SK-N-SH (cell line): ENCODE results near the gene CDCA8. TPM values are rescaled to one million over a fixed set of nuclear protein-coding genes. Genes with fewer than 3 reads are reported as not detected.

Source experiments
- CTCF ChIA-PET: fragments of 300-600, 350-600 bp; formaldehyde crosslinking; extraction: SDS; loops from one replicate; lab custom pipeline; 2021; lab: Yijun Ruan, JAX
- POLR2A ChIA-PET: fragments of 350-600 bp; sonication (Branson Sonifier 250); formaldehyde crosslinking; extraction: SDS; loops from one replicate; lab custom pipeline; 2020; ENCODE audit warnings: antibody characterized with exemption, inconsistent platforms; lab: Yijun Ruan, JAX
- DNase-seq: peaks from one replicate; pipeline ENCODE4 v3.0.0; 2012
- H2AFZ ChIP-seq: fragments of 200-600 bp; sonication (generic); 2 replicates; pipeline ENCODE4 v1.8.1; 2016; ENCODE audit warnings: antibody characterized with exemption, mild to moderate bottlenecking, low read depth
- H3F3A ChIP-seq: fragments of 200-600 bp; sonication (generic); replicated peaks from 2 replicates; pipeline ENCODE3; 2016; ENCODE audit warnings: antibody characterized with exemption, mild to moderate bottlenecking; ENCODE audit not compliant: insufficient read depth
- H3K27ac ChIP-seq, 2 experiments: fragments of 200-500 bp in 1 of 2; fragments of 200-600 bp in 1 of 2; sonication (Bioruptor generic) in 1 of 2; sonication (generic), shearing (Covaris generic) in 1 of 2; 2 replicates each; pipeline versions ENCODE4 v1.5.1 to v1.6.1; 2014 to 2016; ENCODE audit warnings: low read depth in 2 of 2, inconsistent platforms in 1 of 2, low read length in 1 of 2, mild to moderate bottlenecking in 1 of 2, mixed read lengths in 1 of 2
- H3K27me3 ChIP-seq: fragments of 200-600 bp; sonication (generic), shearing (Covaris generic); 2 replicates; pipeline ENCODE4 v1.6.1; 2016; ENCODE audit warnings: mixed run types; ENCODE audit not compliant: insufficient read depth
- H3K36me3 ChIP-seq, 2 experiments: fragments of 200-500 bp in 1 of 2; fragments of 200-600 bp in 1 of 2; sonication (Bioruptor generic) in 1 of 2; sonication (generic) in 1 of 2; replicated peaks in 1 of 2; 2 replicates each; pipeline versions ENCODE3 to v1.5.1; 2014 to 2016; ENCODE audit warnings: low read length in 1 of 2, mild to moderate bottlenecking in 1 of 2; ENCODE audit not compliant: insufficient read depth in 2 of 2, control insufficient read depth in 1 of 2
- H3K4me1 ChIP-seq, 2 experiments: fragments of 200-500 bp in 1 of 2; fragments of 200-600 bp in 1 of 2; sonication (Bioruptor generic) in 1 of 2; sonication (generic), shearing (Covaris generic) in 1 of 2; 2 replicates each; pipeline versions ENCODE4 v1.5.1 to v1.6.1; 2014 to 2016; ENCODE audit warnings: low read depth in 1 of 2, low read length in 1 of 2, mixed run types in 1 of 2; ENCODE audit not compliant: insufficient read depth in 2 of 2, control insufficient read depth in 1 of 2
- H3K4me2 ChIP-seq: fragments of 200-600 bp; sonication (generic), shearing (Covaris generic); 2 replicates; pipeline ENCODE4 v1.6.1; 2017; ENCODE audit warnings: mixed run types
- H3K4me3 ChIP-seq, 2 experiments: fragments of 200-500 bp in 1 of 2; fragments of 200-600 bp in 1 of 2; sonication (Bioruptor generic) in 1 of 2; sonication (generic), shearing (Covaris generic) in 1 of 2; 2 replicates each; pipeline versions ENCODE4 v1.5.1 to v1.8.1; 2014 to 2016; ENCODE audit warnings: low read depth in 2 of 2, inconsistent platforms in 1 of 2, low read length in 1 of 2, mild to moderate bottlenecking in 1 of 2, mixed read lengths in 1 of 2, moderate library complexity in 1 of 2
- H3K79me2 ChIP-seq: fragments of 200-600 bp; sonication (generic); 2 replicates; pipeline ENCODE4 v1.8.1; 2017; ENCODE audit warnings: mild to moderate bottlenecking; ENCODE audit not compliant: insufficient read depth
- H3K9ac ChIP-seq: fragments of 200-600 bp; sonication (generic); 2 replicates; pipeline ENCODE4 v1.6.1; 2017; ENCODE audit warnings: mixed run types
- H3K9me2 ChIP-seq: fragments of 200-600 bp; sonication (generic); 2 replicates; pipeline ENCODE4 v1.6.1; 2017; ENCODE audit warnings: mixed run types
- H3K9me3 ChIP-seq: fragments of 200-600 bp; sonication (generic); 2 replicates; pipeline ENCODE4 v1.6.1; 2017; ENCODE audit warnings: mixed run types, mild to moderate bottlenecking, moderate library complexity
- H4K20me1 ChIP-seq: fragments of 200-600 bp; sonication (generic); 2 replicates; pipeline ENCODE4 v1.6.1; 2017; ENCODE audit warnings: mild to moderate bottlenecking, mixed run types; ENCODE audit not compliant: insufficient read depth
- CTCF ChIP-seq: fragments of 200-600 bp; sonication (generic); IDR thresholded peaks from 2 replicates; pipeline ENCODE4 v1.6.1; 2017; ENCODE audit warnings: antibody characterized with exemption, mild to moderate bottlenecking, moderate library complexity
- ELF1 ChIP-seq: IDR thresholded peaks from 2 replicates; pipeline ENCODE4 v1.4.0; 2012
- GABPA ChIP-seq: IDR thresholded peaks from 2 replicates; pipeline ENCODE4 v1.4.0; 2012; ENCODE audit warnings: low read depth, mild to moderate bottlenecking
- GATA2 ChIP-seq: sonication (generic); formaldehyde crosslinking; IDR thresholded peaks from 2 replicates; pipeline ENCODE4 v1.5.0; 2020; ENCODE audit warnings: mild to moderate bottlenecking, missing genetic modification reagents
- NRF1 ChIP-seq: IDR thresholded peaks from 2 replicates; pipeline ENCODE4 v1.6.1; 2012; ENCODE audit warnings: low read depth, mild to moderate bottlenecking, low read length
- POLR2AphosphoS5 ChIP-seq: IDR thresholded peaks from 2 replicates; pipeline ENCODE4 v1.6.1; 2012; ENCODE audit warnings: low read depth, low read length
- RAD21 ChIP-seq: IDR thresholded peaks from 2 replicates; pipeline ENCODE4 v1.6.1; 2012; ENCODE audit warnings: mild to moderate bottlenecking, low read length
- RCOR1 ChIP-seq: fragments of 150-350 bp; IDR thresholded peaks from 2 replicates; pipeline ENCODE4 v1.6.1; 2017; ENCODE audit warnings: antibody characterized with exemption, low read length
- USF1 ChIP-seq: IDR thresholded peaks from 2 replicates; pipeline ENCODE4 v1.4.0; 2012; ENCODE audit warnings: low read depth, borderline replicate concordance
- WGBS: methylation state at CpG from one replicate; pipeline ENCODE4 v1.1.6; 2017; ENCODE audit warnings: low lambda C conversion rate; 5-methylcytosine and 5-hydroxymethylcytosine counted together
- polyA plus RNA-seq, 3 experiments: library from polyadenylated mRNA; depleted of rRNA; stranded (reverse); fragments of >200 nt; gene quantifications; 2 replicates each; pipeline ENCODE4 v1.2.3, GENCODE V29; 2012

Gene CDCA8
- polyA plus RNA-seq, 1 of the 3 experiments (the other 2 are of a cell fraction), result 22.9 TPM

- no peak overlapping the region for H3K9ac ChIP-seq
- H3K9me2 ChIP-seq, result no peaks in the 10 kb centered on the region
- no peaks in the 10 kb centered on the region for H3F3A ChIP-seq
- H3K36me3 ChIP-seq, result no peaks in the 10 kb centered on the region
- 0 out of 2 replicates have a peak, but pooled peaks have one; percentile 8 for TF ChIP-seq RCOR1
- TF ChIP-seq GABPA, result no peak
- TF ChIP-seq RAD21, result peak; percentile 26; the same call in 1 of the 2 replicates
- TF ChIP-seq GATA2 (CRISPR knock-in tag), result peak; percentile 25; the same call in 1 of the 2 replicates
- TF ChIP-seq ELF1, result no peak
- TF ChIP-seq USF1, result no peak
- H3K4me2 ChIP-seq, result no peak overlapping the region
- POLR2A ChIA-PET, result interaction anchor here (0.8 kb wide), 1 partner anchor 11 kb away, joined by 3 read pairs; no protein-coding TSS in a partner anchor
- H2AFZ ChIP-seq, result no peak overlapping the region
- H3K79me2 ChIP-seq, result no peaks in the 10 kb centered on the region
- H3K4me1 ChIP-seq, result peaks cover 0 to 11% of the 10 kb centered on the region in 2 experiments; a peak in 1 of 4 replicates
- no peaks in the 10 kb centered on the region for H3K9me3 ChIP-seq
- H4K20me1 ChIP-seq, result no peaks in the 10 kb centered on the region
- peak; percentile 65 for DNase-seq
- H3K4me3 ChIP-seq, result no peak overlapping the region
- no peak overlapping the region for H3K27ac ChIP-seq
- WGBS, result 55% methylated on average over 14 of the region's 17 CpGs
- 0 out of 2 replicates have a peak, but pooled peaks cover 13% of the 10 kb centered on the region for H3K27me3 ChIP-seq
- CTCF ChIA-PET, result interaction anchor here (0.7 to 8.4 kb wide), 8 partner anchors 9 to 1151 kb away, joined by 3 to 56 read pairs (median 3); partner anchors contain the start of gene CDCA8
Measured at GRCh38 chr1:37667023-37667671, 25.2 kb upstream of the CDCA8 start.

- H3K9me2 ChIP-seq, result no peaks in the 10 kb centered on the region
- no peaks in the 10 kb centered on the region for H4K20me1 ChIP-seq
- CTCF ChIA-PET, result interaction anchor here (5.4 kb wide), 1 partner anchor 13 kb away, joined by 42 read pairs; no protein-coding TSS in a partner anchor
- POLR2A ChIA-PET, result no interaction called here
- TF ChIP-seq CTCF, result no peak
- TF ChIP-seq NRF1, result no peak
- no peak for TF ChIP-seq POLR2AphosphoS5
- no peak overlapping the region for H3K27ac ChIP-seq
- no peak overlapping the region for H3K4me3 ChIP-seq
- no peak overlapping the region for H3K4me2 ChIP-seq
- peaks cover 0 to 11% of the 10 kb centered on the region in 2 experiments; a peak in 1 of 4 replicates for H3K4me1 ChIP-seq
- H3K36me3 ChIP-seq, result no peaks in the 10 kb centered on the region
- no peak for DNase-seq
- no peaks in the 10 kb centered on the region for H3F3A ChIP-seq
- H3K27me3 ChIP-seq, result 0 out of 2 replicates have a peak, but pooled peaks cover 13% of the 10 kb centered on the region
- H3K79me2 ChIP-seq, result no peaks in the 10 kb centered on the region
- WGBS, result 47% methylated on average over 2 of the region's 2 CpGs
- no peaks in the 10 kb centered on the region for H3K9me3 ChIP-seq
- no peak overlapping the region for H3K9ac ChIP-seq
- H2AFZ ChIP-seq, result no peak overlapping the region
Measured at GRCh38 chr1:37670133-37670532, 22.2 kb upstream of the CDCA8 start.
